Fibroblast of skin of scalp (primary cell): Measurements from ENCODE around the gene OR1I1.

Experiments
- DNase-seq: peaks from one replicate; pipeline ENCODE4 v3.0.0-alpha.2; 2013

Gene OR1I1

DNA sequence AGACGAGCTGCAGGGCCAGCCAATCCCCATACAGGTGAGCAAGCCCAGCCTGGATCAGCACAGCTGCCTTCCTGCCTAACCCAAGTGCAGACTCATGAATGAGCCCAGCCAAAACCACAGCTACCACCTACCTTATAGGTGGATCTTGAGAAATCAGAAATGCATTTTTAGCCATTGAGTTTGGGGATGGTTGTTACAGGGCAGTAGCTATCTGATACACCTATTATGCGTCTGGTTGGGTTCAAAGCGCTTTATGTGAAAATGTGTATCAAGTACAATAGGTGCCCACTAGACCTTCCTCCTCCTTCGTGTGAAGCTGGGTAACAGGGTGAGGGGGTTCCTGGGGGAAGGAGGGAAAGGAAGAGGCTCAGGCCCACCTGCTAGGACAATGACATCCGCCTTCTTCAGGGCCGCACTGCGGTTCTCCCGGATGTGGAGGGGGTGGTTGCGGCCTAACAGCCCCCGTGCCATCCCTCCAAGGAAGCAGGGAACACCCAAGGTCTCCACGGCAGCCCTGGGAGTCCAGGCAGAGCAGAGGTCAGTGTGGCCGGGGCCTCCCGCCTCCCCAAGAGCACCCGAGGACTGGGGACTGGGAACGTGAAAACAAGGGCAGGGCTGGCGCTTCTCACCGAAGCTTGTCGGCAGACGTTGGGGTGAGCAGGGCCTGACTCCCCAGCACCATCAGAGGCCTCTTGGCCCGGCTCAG lies 36.9 kb downstream of the OR1I1 start:
- no peak for DNase-seq

DNA sequence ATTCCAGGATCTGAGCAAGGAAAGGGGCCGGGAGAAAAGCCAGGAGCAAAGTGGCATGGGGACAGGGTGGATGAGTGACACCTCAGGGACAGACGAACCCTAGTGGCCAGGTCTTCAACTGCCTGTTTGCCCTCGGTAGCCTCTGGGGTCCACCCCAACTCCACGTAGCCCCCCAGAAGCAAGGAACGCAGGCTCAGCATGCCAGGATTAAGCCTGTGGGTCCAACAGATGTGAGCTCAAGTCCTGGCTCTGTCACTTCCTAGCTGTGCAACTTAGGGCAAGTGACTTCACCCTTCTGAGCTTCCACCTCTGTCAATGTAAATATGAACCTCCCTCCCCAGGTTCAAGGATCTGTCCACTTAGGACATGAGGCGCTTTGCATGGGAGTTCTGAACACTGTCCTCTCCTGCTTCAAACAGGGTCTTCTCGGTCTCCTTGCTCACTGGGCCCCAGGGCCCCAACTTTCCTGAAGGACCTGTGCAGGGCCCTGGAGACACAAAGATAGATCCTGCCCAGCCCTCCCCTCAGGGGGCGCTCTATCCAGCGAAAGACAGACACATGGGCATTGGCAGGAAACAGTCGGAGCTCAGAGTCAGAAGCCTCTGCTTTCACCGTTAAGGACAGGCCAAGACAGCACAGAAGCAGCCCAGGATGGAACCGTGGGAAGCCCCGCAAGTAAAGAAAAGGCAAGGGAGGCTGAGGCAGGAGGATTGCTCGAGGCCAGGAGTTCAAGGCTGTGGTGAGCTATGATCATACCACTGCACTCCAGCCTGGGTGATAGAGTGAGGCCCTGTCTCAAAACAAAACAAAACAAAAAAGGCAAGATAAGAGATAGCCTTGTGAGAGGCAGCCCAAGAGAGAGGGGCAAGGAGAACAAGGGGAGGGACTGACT lies 38.4 kb downstream of the OR1I1 start:
- DNase-seq = no peak

DNA sequence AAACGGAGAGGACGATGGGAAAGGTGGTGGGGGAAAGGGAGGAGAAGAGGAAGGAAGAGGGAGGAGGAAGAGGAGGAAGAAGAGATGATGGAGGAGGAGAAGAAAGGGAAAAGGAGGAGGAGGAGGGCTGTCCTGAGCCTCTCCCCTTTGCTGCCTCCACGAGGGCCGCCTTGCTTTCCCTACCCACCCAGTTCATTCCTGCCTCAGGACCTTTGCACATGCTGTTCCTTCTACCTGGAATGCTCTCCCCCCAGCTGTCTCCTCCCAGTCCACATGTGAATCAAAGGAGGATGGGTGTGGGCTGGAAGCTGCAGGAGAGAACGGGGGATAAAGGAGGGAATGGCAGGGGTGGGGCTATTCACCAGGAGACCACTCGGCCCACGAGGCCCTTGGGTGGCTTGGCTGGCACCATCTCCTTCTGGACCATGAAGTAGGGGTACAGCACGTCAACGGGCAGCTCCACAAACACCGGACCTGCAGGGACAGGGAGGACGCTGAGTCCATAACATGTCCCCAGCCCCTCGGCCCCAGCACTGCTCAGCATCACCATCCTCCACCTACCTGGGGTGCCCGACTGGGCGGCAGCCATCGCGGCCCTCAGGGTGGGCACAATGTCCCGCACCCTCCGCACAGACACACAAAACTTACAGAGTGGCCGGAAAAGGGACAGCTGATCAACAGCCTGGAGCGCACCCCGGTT lies 40.5 kb downstream of the OR1I1 start:
- DNase-seq = no peak

DNA sequence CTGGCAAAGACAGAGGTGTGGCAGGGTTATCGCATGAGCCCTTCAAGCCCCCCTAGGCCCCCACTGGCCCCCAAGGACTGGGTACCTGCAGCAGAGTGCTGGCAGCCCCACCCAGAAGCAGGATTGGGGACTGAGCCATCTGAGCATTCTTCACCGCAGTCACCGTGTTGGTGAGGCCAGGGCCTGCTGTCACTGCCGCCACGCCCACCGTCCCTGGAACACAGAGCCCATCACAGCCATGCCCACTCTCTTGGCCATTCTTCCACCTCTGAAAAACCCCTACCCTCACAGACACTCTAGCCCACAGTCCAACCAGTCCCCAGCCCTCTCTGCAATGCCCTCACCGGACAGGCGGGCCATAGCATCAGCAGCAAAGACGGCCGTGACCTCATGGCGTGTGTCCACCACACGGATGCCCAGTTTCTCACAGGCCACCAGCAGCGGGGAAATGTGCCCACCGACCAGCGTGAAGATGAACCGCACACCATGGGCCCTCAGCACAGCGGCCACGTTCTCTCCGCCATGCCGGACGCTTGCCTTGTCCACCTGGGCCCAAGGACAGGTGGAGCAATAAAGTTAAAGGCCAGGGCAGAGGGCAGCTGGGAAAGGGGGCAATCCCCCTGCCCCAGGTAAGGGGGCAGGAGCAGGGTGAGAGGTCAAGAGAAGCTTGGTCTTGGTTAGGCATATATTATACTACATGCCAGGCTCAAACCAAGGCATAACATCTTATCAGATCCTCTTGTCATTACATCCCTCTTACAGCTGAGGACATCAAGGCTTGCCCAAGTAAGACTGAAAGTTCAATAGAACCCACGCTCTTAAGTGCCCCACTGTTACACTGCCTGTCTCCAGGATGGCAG lies 41.2 kb downstream of the OR1I1 start:
- DNase-seq = no peak

DNA sequence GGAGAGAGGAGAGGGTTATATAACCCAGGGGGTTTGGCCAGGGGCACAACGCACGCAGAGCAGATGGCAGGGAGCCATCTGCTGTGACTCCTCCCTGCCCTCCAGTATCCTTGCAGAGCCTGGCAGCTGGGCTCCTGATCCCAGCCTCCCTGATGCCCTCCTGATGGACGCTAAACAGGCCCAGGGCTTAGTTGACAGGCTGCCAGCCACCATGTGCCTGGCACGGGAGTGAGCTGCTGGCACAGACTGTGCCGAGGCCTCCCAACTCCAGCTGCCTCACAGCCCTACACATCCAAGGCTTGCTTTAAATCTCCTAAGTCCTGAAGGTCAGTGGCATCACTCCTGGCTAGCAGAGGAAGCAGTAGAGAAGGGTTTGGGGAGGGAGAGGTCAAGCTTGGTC lies 41.9 kb downstream of the OR1I1 start:
- no peak for DNase-seq

DNA sequence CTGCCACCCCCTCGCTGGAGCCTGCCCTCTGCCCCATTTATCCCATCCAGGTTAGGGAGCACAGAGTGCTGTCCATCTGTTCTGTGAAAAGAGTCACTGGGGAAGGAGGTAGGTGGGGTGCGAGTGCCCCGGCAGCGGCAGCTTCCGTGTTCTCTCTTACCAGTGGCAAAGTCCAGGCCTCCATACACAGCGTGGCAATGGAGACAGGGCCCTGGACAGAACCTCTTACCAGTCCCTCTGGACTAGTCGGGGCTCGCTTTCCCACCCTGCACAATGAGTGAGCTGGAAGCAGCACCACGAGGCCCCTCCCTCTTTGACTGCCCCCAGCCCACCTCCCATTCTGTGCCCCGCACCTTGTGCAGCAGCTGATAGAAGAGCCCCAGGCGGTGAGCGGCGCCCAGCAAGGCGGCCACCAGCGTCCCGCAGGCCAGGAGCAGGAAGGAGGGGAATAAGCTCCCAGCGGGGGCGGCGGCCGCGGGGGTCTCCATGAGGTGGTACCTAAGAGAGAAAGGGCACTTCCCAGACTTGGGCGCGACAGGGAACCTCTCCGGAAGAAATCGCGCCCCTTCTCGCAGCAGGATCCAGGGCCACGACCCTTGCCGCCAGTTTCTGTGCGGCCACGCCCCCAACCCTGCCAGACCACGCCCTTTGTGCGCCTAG lies 42.7 kb downstream of the OR1I1 start:
- DNase-seq = no peak

DNA sequence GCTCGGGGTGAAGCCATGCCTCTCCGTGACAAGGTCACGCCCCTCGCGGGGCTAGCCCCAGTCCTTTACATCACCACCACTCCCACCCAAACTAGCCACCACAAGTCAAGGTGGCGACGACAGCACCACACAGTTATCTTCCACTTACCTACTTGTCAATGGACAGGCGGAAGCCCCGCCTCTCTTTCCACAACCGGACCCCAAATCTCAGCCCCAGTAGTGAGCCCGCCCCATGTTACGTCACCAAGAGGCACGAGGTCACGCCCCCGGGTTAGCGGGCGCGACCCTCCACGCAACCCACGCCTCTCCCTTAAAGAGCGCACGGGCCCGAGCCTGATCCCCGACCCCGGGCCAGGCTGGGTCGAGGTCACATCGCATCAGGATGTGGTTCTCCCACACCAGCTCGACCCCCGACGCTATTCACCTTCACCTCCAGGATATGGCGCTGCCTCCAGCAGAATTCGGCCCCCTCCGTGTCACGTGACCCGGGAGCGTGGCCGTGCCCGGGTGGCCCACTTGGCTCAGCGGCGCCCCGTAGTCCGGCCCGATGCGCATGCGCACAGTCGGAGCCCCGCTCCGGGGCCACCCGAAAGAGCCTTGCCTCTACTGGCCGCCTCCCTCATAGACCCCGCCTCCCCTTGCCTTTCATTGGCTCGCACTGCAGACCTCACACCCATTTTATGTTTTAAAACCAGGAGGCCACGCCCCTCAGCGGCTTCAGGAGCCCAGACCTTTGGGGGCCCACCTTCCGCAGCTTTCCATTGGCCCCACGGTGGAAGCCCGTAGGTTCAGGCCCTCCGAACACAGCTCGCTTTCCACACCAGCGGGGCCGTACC lies 43.4 kb downstream of the OR1I1 start:
- peak; percentile 98 for DNase-seq

DNA sequence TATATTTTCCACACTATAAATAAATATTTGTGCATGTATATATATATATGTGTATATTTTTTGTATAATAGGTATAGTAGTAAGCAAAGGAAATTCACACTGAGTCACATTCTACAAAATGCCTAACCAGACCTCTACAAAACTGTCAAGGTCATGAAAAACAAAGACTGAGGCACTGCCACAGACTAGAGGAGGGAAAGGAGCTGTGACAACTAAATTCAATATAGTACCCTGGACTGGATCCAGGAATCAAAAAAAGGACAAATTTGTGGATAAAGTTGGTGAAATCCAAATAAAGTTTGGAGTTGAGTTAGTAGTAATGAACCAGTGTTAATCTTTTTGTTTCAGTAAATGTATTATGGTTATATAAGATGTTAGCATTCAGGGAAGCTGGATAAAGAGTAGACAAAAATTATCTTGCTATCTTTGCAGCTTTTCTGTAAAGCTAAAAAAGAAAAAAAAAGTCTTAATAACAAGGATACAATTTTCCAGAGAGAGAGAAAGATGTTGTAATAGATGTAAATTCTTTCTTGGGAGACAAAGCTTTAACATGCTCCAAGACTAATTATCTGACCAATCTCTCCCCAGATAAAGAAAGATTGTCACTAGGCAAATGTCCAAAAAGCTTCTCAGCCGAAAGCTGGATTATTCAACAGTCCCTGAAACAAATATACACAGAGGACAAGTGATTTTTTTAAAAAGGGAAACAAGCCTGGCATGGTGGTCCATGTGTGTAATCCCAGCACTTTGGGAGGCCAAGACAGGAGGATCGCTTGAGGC lies 44.3 kb downstream of the OR1I1 start:
- no peak for DNase-seq

DNA sequence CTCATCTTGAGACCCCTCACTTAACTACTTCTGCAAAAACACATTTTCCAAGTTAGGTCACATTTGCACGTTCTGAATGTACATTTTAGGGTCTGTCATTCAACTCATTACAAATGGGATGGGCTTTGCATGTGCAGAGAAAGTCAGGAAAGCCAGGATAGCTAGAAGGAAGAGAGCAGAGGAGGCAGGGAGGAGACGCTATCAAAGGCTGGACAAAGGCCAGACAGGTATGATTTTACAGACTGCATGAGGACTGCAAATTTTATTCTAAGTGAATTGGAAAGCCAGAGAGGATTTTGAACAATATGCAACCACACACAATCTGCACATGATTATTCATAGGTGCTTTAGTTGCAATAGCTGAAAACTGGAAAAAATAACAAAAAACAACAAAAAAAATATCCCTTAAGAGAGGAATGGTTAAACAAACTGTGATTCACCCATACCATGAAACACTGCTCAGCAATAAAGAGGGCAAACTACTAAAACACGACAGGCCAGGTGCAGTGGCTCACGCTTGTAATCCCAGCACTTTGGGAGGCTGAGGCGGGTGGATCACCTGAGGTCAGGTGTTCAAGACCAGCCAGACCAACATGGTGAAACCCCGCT lies 46.3 kb downstream of the OR1I1 start:
- DNase-seq = no peak

DNA sequence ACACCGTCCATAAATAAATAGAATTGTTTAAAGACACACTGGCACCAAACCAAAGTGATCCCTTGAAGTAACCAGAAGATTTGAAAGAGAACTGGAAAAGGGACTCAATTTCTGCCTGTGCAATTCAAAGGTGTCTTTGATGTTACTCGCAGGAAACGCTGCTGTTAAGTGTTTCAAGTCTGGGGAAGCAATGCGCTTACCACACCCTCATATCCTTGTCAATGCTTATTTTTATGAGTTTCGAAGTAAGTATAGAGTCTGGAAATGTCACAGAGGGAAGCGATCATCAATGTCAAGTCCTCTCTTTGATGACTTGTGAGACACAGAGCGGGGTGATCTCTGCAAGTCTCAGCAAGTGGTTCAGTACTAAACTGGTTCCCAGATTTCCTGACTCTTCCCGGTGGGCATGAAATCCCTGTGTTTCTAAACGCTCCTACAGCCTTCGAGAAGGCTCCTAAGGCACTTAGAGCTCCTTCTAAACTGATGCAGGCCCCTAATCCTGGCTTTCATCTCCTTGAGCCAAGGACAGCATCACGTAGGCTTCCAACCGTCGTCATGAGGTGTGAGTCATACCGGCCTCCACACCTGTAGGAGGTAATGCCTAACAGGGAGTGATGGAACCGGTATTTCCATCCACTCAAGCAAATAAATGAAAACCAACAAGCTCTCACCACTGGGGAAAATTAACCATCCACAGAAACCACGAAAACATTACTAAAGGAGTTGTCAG lies 48.0 kb downstream of the OR1I1 start:
- no peak for DNase-seq

DNA sequence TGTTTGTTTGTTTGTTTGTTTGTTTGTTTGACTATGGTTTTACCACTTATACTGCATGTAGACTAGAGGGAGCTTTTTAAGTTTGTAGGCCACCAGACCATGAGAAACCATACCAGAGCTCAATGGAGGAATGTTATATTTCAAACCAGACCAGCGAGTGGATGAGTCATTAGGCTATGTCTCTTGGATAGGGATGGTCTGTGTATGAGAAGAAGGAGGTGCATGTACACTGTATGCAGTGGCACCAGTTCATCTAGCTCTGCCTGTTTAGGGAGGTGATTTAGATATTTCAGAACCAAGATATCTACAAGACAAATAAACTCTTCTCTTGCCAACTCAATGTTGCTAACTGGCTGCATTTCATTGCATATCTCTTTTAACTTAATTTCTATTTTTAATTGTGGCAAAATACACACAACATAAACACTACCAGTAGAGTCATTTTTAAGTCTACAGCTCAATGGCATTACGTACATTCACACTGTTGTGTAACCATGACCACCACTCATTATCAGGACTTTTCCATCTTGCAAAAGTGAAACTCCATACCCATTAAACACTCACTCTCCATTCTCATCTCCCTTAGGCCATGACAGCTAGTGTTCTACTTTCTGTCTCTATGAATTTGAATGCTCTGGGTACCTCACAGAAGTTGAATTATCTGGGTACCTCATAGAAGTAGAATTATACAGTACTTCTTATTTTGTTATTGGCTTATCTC lies 54.4 kb downstream of the OR1I1 start:
- no peak for DNase-seq

DNA sequence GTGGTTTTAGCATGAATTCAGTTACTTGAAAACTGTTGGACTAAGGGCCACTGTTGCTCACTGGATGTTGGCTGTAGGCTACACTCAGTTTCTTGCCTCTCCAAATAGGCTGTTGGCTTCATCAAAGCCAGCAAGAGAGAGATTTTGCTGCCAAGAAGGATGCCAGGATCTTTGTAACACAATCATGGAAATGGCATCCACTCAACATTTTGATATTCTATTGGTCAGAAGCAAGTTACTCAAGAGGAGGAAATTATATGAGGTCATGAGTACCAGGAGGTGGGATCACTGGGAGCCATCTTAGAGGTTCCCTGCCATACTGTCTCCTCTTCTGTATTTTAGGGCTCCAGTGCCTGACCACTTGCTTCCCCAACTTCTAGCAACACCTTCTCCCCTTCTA lies 55.8 kb downstream of the OR1I1 start:
- peak; percentile 45 for DNase-seq

DNA sequence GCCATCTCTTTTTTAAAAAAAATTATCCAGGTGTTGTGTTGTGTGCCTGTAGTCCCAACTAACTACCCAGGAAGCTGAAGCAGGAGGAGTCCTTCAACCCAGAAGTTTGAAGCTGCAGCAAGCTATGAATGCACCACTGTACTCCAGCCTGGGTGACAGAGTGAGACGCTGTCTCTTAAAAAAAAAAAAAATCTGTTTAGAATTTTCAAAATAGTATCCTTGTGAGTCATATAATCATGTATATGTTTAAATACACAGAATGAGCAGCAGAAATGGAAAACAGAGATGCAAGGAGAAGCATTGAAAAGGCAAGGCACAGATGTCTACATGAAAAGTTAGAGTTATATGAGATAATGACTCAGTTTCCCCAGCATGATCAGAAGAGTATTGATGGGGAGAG lies 56.4 kb downstream of the OR1I1 start:
- DNase-seq = peak; percentile 50

DNA sequence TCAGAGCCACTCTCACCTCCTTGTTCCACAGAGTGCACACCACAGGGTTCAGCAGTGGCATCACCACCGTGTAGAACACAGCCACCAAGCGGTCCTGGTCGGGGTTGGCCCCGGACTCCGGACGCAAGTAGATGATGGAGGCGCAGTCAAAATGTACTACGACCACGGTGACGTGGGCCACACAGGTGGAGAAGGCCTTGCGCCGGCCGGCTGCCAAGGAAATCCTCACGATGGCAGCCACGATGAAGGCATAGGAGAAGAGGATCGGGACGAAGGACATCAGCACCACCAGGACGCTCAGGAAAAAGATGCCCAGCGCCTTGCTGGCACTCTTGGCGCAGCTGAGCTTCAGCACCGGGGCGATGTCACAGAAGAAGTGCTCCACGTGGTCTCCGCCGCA lies 59.1 kb downstream of the OR1I1 start:
- no peak for DNase-seq

DNA sequence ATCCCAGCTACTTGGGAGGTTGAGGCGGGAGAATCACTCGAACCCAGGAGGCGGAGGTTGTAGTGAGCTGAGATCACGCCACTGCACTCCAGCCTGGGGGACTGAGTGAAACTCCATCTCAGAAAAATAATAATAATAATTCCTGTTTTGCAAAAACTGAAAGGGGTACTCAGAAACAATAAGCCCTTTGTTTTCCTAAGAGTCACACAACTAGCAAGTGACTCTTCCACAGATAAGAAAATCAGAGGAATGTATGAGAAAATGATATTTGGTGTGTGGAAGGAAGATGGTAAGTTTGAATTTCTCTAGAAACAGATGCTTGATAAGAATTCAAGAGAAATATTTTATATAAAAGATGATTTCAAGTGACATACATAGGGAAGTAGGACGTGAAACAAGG lies 60.3 kb downstream of the OR1I1 start:
- DNase-seq = no peak
